ENCODE measurements around the gene CEP128. TPM values are rescaled to one million over a fixed set of nuclear protein-coding genes. Genes with fewer than 3 reads are reported as not detected.
"Not testable (repeated sequence)": the region's sequence is repeated elsewhere in the genome, so short reads cannot be mapped to it uniquely, and the experiment has no call there.

CEP128 gene
- total and polyA plus RNA-seq, 7 donors: 0.79 to 2.3 (median 1.8) TPM

- no peaks in the 10 kb centered on the region for H3K4me1 ChIP-seq
- intact Hi-C loops (cut with DNase I): no loop called here
- ATAC-seq (no peak), DNase-seq (no peak)
- 94 to 97% (median 95%) methylated on average over 3 of the region's 3 CpGs for WGBS, 3 donors
- H3K4me3 ChIP-seq: no peak overlapping the region
- H3K36me3 ChIP-seq (ENCODE audit: insufficient read depth in 1 of 2, low read depth in 1 of 2): peaks cover 0 to 8% of the 10 kb centered on the region in 2 donors
- TF ChIP-seq, protein P1, sequence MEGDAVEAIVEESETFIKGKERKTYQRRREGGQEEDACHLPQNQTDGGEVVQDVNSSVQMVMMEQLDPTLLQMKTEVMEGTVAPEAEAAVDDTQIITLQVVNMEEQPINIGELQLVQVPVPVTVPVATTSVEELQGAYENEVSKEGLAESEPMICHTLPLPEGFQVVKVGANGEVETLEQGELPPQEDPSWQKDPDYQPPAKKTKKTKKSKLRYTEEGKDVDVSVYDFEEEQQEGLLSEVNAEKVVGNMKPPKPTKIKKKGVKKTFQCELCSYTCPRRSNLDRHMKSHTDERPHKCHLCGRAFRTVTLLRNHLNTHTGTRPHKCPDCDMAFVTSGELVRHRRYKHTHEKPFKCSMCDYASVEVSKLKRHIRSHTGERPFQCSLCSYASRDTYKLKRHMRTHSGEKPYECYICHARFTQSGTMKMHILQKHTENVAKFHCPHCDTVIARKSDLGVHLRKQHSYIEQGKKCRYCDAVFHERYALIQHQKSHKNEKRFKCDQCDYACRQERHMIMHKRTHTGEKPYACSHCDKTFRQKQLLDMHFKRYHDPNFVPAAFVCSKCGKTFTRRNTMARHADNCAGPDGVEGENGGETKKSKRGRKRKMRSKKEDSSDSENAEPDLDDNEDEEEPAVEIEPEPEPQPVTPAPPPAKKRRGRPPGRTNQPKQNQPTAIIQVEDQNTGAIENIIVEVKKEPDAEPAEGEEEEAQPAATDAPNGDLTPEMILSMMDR (IDR thresholded peaks at IDR 0.05): no peak
- H3K9me3 ChIP-seq: no peaks in the 10 kb centered on the region
- H3K27me3 ChIP-seq (ENCODE audit: insufficient read depth in 3 of 3, low read length in 2 of 3): no peaks in the 10 kb centered on the region
- H3K27ac ChIP-seq: no peak overlapping the region
These were observed 21.9 kb downstream of the CEP128 start for GRCh38 chr14:80919622-80920021.

- ATAC-seq; H3K4me3 ChIP-seq; H3K4me1 ChIP-seq; DNase-seq; intact Hi-C loops (cut with DNase I); H3K36me3 ChIP-seq (ENCODE audit: insufficient read depth in 1 of 2, low read depth in 1 of 2); H3K9me3 ChIP-seq; H3K27ac ChIP-seq; H3K27me3 ChIP-seq (ENCODE audit: insufficient read depth in 3 of 3, low read length in 2 of 3): not testable (repeated sequence)
- 92 to 97% (median 94%) methylated on average over 11 of the region's 11 CpGs for WGBS, 3 donors
These were observed 29.5 kb downstream of the CEP128 start for GRCh38 chr14:80912013-80912412.

GRCh38 chr14:80906946-80907345, 34.6 kb downstream of the CEP128 start:
- H3K9me3 ChIP-seq: no peaks in the 10 kb centered on the region
- TF ChIP-seq, protein P1 (IDR thresholded peaks at IDR 0.05): no peak
- 66 to 70% (median 67%) methylated on average over 4 of the region's 4 CpGs for WGBS, 3 donors
- no peak overlapping the region for H3K27ac ChIP-seq
- H3K36me3 ChIP-seq (ENCODE audit: insufficient read depth in 1 of 2, low read depth in 1 of 2): no peaks in the 10 kb centered on the region
- no peak for ATAC-seq
- no peak for DNase-seq
- H3K4me3 ChIP-seq: no peak overlapping the region
- no peaks in the 10 kb centered on the region for H3K4me1 ChIP-seq
- intact Hi-C loops (cut with DNase I): no loop called here
- H3K27me3 ChIP-seq (ENCODE audit: insufficient read depth in 3 of 3, low read length in 2 of 3): no peaks in the 10 kb centered on the region

- ATAC-seq (no peak), DNase-seq (no peak)
- H3K27me3 ChIP-seq (ENCODE audit: insufficient read depth in 3 of 3, low read length in 2 of 3): no peaks in the 10 kb centered on the region
- no peaks in the 10 kb centered on the region for H3K4me1 ChIP-seq
- no peaks in the 10 kb centered on the region for H3K9me3 ChIP-seq
- TF ChIP-seq, protein P1 (IDR thresholded peaks at IDR 0.05): no peak
- no peaks in the 10 kb centered on the region for H3K36me3 ChIP-seq (ENCODE audit: insufficient read depth in 1 of 2, low read depth in 1 of 2)
- H3K27ac ChIP-seq: no peak overlapping the region
- WGBS, 3 donors: 0 to 34% (median 21%) methylated on average over 1 of the region's 1 CpG
- intact Hi-C loops (cut with DNase I): no loop called here
- H3K4me3 ChIP-seq: no peak overlapping the region
These were observed 35.2 kb downstream of the CEP128 start for GRCh38 chr14:80906336-80906735.

GRCh38 chr14:80902608-80903007, 38.9 kb downstream of the CEP128 start:
- H3K4me3 ChIP-seq: no peak overlapping the region
- no peaks in the 10 kb centered on the region for H3K4me1 ChIP-seq
- TF ChIP-seq, protein P1 (IDR thresholded peaks at IDR 0.05): no peak
- 80 to 83% (median 82%) methylated on average over 1 of the region's 1 CpG for WGBS, 3 donors
- no peaks in the 10 kb centered on the region for H3K9me3 ChIP-seq
- intact Hi-C loops (cut with DNase I): no loop called here
- H3K27me3 ChIP-seq (ENCODE audit: insufficient read depth in 3 of 3, low read length in 2 of 3): no peaks in the 10 kb centered on the region
- no peak for DNase-seq
- no peaks in the 10 kb centered on the region for H3K36me3 ChIP-seq (ENCODE audit: insufficient read depth in 1 of 2, low read depth in 1 of 2)
- ATAC-seq: no peak
- no peak overlapping the region for H3K27ac ChIP-seq

Measured in psoas muscle (tissue), 8 donors.